Lung microvascular endothelial cell (primary cell): Measurements from ENCODE around the gene GPSM1. TPM values are rescaled to one million over a fixed set of nuclear protein-coding genes. Genes with fewer than 3 reads are reported as not detected.
"Not testable (repeated sequence)": the region's sequence is repeated elsewhere in the genome, so short reads cannot be mapped to it uniquely, and the experiment has no call there.

Experiments
- DNase-seq, 2 donors: peaks; one replicate each; pipeline versions ENCODE4 v3.0.0 to v3.0.0-alpha.2; 2010; ENCODE audit warnings: low read depth in 2 of 2
- total RNA-seq: library from RNA; depleted of rRNA; stranded (reverse); fragments of >200 nt; gene quantifications from 2 replicates; pipeline ENCODE4 v1.2.1, GENCODE V29; 2014

Gene GPSM1
- total RNA-seq, 1 donor from 2014 or later: 30.2 TPM

- DNase-seq: no peak
These were observed 9.1 kb upstream of the GPSM1 start for GRCh38 chr9:136318111-136318775.

- DNase-seq: no peak
These were observed 8.5 kb upstream of the GPSM1 start for GRCh38 chr9:136318776-136319241.

GRCh38 chr9:136319244-136319643 is 8.1 kb upstream of the GPSM1 start:
- not testable (repeated sequence) for DNase-seq

GRCh38 chr9:136319955-136320354 is 7.4 kb upstream of the GPSM1 start:
- DNase-seq: not testable (repeated sequence)

- not testable (repeated sequence) for DNase-seq
These were observed 6.4 kb upstream of the GPSM1 start for GRCh38 chr9:136320972-136321371.

GRCh38 chr9:136321561-136321960 is 5.8 kb upstream of the GPSM1 start:
- DNase-seq: no peak

GRCh38 chr9:136322756-136323330 is 4.5 kb upstream of the GPSM1 start:
- DNase-seq: no peak

GRCh38 chr9:136323371-136323789 is 4.0 kb upstream of the GPSM1 start:
- DNase-seq: no peak

- DNase-seq: no peak
These were observed 2.6 kb upstream of the GPSM1 start for GRCh38 chr9:136324501-136325300.

- no peak for DNase-seq
These were observed 2.0 kb upstream of the GPSM1 start for GRCh38 chr9:136325358-136325757.

- DNase-seq: peak; percentile 29 to 52
These were observed 1.1 kb upstream of the GPSM1 start for GRCh38 chr9:136326061-136326760.

GRCh38 chr9:136326761-136327303 is 507 bp upstream of the GPSM1 start:
- DNase-seq: no peak

- no peak for DNase-seq
These were observed 777 bp downstream of the GPSM1 start for GRCh38 chr9:136328011-136328621.

- DNase-seq: peak; percentile 32 to 47
These were observed 1.3 kb downstream of the GPSM1 start for GRCh38 chr9:136328622-136329041.

- DNase-seq: no peak
These were observed 1.9 kb downstream of the GPSM1 start for GRCh38 chr9:136329211-136329627.

GRCh38 chr9:136329636-136330405 is 2.5 kb downstream of the GPSM1 start:
- DNase-seq: no peak

- peak in 1 of 2 donors; percentile 56 for DNase-seq
These were observed 3.2 kb downstream of the GPSM1 start for GRCh38 chr9:136330406-136330990.

- no peak for DNase-seq
These were observed 3.7 kb downstream of the GPSM1 start for GRCh38 chr9:136331030-136331429.

GRCh38 chr9:136331556-136332481 is 4.5 kb downstream of the GPSM1 start:
- no peak for DNase-seq
